Measurements from ENCODE around the gene HSBP1. TPM values are rescaled to one million over a fixed set of nuclear protein-coding genes. Genes with fewer than 3 reads are reported as not detected.

Gene HSBP1
- total RNA-seq, 2 experiments from 2014 or later, result 17.4 to 21.9 TPM

DNA sequence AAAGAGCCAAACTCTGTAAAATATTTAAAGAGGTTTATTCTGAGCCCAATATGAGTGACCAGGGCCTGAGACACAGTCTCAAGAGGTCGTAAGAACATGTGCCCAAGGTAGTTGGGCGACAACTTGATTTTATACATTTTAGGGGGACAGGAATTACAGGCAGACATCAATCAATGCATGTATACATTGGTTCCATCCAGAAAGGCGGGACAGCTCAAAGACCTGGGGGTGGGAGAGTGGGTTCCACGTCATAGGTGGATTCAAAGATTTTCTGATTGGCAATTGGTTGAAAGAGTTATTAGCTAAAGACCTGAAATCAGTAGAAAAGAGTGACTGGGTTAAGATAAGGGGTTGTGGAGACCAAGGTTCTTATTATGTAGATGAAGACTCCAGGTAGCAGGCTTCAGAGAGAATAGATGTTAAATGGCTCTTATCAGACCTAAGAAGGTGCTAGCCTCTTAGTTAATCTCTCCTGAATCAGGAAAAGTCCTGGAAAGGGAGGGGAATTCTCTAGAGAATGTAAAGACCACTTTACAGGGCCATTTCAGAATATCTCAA, 32.4 kb downstream of the HSBP1 start:
- ATAC-seq (ENCODE audit: poor library complexity), result no peak
- H3K4me3 Mint-ChIP-seq, result no peak overlapping the region
- Histone ChIP-seq H3K4me3 (ENCODE audit: low read length) (no peak overlapping the region), H3K27me3 (ENCODE audit: control insufficient read depth in 1 of 2, insufficient read depth in 2 of 2, low read length in 2 of 2) (peaks cover 2 to 6% of the 10 kb centered on the region in 2 experiments), H3K4me1 (ENCODE audit: insufficient read depth, low read length) (no peaks in the 10 kb centered on the region), H3K36me3 (ENCODE audit: insufficient read depth, low read length) (no peaks in the 10 kb centered on the region), H3K27ac (ENCODE audit: low read depth in 1 of 2, low read length in 2 of 2) (no peak overlapping the region), H3K9me3 (ENCODE audit: control insufficient read depth in 1 of 2, insufficient read depth in 1 of 2, low read length in 2 of 2) (no peaks in the 10 kb centered on the region)
- CTCF ChIA-PET, result no interaction called here
- no peak for DNase-seq
- H3K36me3 Mint-ChIP-seq (ENCODE audit: low read depth), result no peaks in the 10 kb centered on the region
- H3K27ac Mint-ChIP-seq, result no peak overlapping the region
- POLR2A ChIA-PET, result no interaction called here
- TF ChIP-seq, protein P1, sequence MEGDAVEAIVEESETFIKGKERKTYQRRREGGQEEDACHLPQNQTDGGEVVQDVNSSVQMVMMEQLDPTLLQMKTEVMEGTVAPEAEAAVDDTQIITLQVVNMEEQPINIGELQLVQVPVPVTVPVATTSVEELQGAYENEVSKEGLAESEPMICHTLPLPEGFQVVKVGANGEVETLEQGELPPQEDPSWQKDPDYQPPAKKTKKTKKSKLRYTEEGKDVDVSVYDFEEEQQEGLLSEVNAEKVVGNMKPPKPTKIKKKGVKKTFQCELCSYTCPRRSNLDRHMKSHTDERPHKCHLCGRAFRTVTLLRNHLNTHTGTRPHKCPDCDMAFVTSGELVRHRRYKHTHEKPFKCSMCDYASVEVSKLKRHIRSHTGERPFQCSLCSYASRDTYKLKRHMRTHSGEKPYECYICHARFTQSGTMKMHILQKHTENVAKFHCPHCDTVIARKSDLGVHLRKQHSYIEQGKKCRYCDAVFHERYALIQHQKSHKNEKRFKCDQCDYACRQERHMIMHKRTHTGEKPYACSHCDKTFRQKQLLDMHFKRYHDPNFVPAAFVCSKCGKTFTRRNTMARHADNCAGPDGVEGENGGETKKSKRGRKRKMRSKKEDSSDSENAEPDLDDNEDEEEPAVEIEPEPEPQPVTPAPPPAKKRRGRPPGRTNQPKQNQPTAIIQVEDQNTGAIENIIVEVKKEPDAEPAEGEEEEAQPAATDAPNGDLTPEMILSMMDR (IDR thresholded peaks at IDR 0.05), result no peak
- peaks cover 18% of the 10 kb centered on the region for H3K4me1 Mint-ChIP-seq (ENCODE audit: low read depth)
- H3K9me3 Mint-ChIP-seq, result no peaks in the 10 kb centered on the region
- intact Hi-C loops (cut with DNase I, micrococcal nuclease), result no loop called here
- peaks cover 8% of the 10 kb centered on the region for H3K27me3 Mint-ChIP-seq

DNA sequence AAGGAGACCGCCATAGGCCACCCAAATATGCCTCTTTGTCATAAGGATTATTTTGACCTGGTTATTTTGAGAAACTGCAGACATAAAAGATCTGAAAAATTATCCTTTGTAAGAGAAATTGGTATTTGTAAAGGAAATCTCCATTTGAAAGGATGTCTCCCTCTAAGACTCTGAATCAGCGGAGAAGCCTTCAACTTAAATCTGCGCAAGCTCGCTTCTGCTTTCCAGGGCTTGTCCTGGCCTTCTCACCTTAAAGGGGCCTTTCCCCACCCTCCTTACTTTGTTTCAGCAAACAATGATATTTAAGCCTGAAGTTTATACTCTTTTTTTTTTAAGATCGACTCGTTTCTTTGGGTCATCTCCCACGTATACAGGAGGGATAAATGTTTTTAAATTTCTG, 34.5 kb downstream of the HSBP1 start:
- H3K27me3 Mint-ChIP-seq, result peaks cover 8% of the 10 kb centered on the region
- ChIA-PET CTCF (interaction anchor here (0.6 kb wide), 1 partner anchor 18 kb away, joined by 3 read pairs; no protein-coding TSS in a partner anchor), POLR2A (no interaction called here)
- intact Hi-C loops (cut with DNase I, micrococcal nuclease), result no loop called here
- no peaks in the 10 kb centered on the region for H3K36me3 Mint-ChIP-seq (ENCODE audit: low read depth)
- TF ChIP-seq, protein P1 (IDR thresholded peaks at IDR 0.05), result no peak
- Histone ChIP-seq H3K27me3 (ENCODE audit: control insufficient read depth in 1 of 2, insufficient read depth in 2 of 2, low read length in 2 of 2) (peaks cover 2 to 5% of the 10 kb centered on the region in 2 experiments), H3K27ac (ENCODE audit: low read depth in 1 of 2, low read length in 2 of 2) (no peak overlapping the region), H3K36me3 (ENCODE audit: insufficient read depth, low read length) (no peaks in the 10 kb centered on the region), H3K9me3 (ENCODE audit: control insufficient read depth in 1 of 2, insufficient read depth in 1 of 2, low read length in 2 of 2) (no peaks in the 10 kb centered on the region), H3K4me3 (ENCODE audit: low read length) (no peak overlapping the region), H3K4me1 (ENCODE audit: insufficient read depth, low read length) (no peaks in the 10 kb centered on the region)
- H3K27ac Mint-ChIP-seq, result no peak overlapping the region
- no peak overlapping the region for H3K4me3 Mint-ChIP-seq
- H3K9me3 Mint-ChIP-seq, result no peaks in the 10 kb centered on the region
- H3K4me1 Mint-ChIP-seq (ENCODE audit: low read depth), result no peaks in the 10 kb centered on the region
- ATAC-seq (ENCODE audit: poor library complexity) (no peak), DNase-seq (no peak)

DNA sequence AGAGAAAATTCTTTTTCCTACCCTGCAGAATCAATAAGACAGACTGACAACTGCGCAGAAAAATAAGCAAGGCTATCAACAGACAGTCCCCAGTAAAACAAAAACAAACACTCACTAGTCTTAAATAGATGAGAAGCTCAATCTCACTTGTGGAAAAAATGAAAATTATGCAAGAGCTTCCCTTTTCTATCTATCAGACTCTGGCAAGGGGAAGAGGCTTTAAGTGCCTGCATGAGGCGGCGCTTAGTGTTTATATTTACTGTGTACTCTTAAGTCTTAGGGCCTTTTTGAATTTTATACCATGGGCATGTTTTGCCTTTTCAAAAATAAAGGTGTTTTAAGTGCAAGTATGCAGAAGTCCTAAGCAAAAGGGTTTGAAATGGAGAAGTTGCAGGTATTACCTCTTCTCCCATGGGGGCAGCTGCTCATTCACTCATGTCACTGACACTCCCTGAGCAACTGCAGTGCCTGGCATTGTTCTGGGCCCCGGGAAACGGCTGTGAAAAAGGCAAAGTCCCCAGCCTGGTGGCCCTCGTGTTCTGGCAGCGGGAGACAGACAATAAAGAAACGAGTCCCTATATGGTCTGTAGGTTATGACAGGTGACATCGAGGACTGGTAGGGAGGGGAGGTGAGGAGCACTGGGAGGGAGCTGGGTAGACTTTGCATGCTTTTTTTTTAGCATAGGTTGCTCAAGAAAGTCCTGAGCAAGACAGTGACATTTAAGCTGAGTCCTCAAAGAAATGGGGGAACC, 35.2 kb downstream of the HSBP1 start:
- Mint-ChIP-seq H3K36me3 (ENCODE audit: low read depth) (no peaks in the 10 kb centered on the region), H3K4me3 (no peak overlapping the region), H3K27me3 (peaks cover 1% of the 10 kb centered on the region), H3K9me3 (no peaks in the 10 kb centered on the region), H3K4me1 (ENCODE audit: low read depth) (no peaks in the 10 kb centered on the region), H3K27ac (no peak overlapping the region)
- Histone ChIP-seq H3K36me3 (ENCODE audit: insufficient read depth, low read length) (no peaks in the 10 kb centered on the region), H3K27ac (ENCODE audit: low read depth in 1 of 2, low read length in 2 of 2) (no peak overlapping the region), H3K27me3 (ENCODE audit: control insufficient read depth in 1 of 2, insufficient read depth in 2 of 2, low read length in 2 of 2) (peaks cover 2 to 3% of the 10 kb centered on the region in 2 experiments), H3K4me3 (ENCODE audit: low read length) (no peak overlapping the region), H3K4me1 (ENCODE audit: insufficient read depth, low read length) (no peaks in the 10 kb centered on the region), H3K9me3 (ENCODE audit: control insufficient read depth in 1 of 2, insufficient read depth in 1 of 2, low read length in 2 of 2) (no peaks in the 10 kb centered on the region)
- ATAC-seq (ENCODE audit: poor library complexity) (no peak), DNase-seq (no peak)
- CTCF ChIA-PET, result no interaction called here
- intact Hi-C loops (cut with DNase I, micrococcal nuclease), result no loop called here
- POLR2A ChIA-PET, result no interaction called here
- TF ChIP-seq, protein P1 (IDR thresholded peaks at IDR 0.05), result no peak

Data from CD4-positive, alpha-beta T cell (primary cell).